Measurements from ENCODE around the gene DPP8. TPM values are rescaled to one million over a fixed set of nuclear protein-coding genes. Genes with fewer than 3 reads are reported as not detected.

DPP8 gene
- total RNA-seq, 4 donors from 2014 or later = 22.2 to 58.3 (median 33.5) TPM

DNA sequence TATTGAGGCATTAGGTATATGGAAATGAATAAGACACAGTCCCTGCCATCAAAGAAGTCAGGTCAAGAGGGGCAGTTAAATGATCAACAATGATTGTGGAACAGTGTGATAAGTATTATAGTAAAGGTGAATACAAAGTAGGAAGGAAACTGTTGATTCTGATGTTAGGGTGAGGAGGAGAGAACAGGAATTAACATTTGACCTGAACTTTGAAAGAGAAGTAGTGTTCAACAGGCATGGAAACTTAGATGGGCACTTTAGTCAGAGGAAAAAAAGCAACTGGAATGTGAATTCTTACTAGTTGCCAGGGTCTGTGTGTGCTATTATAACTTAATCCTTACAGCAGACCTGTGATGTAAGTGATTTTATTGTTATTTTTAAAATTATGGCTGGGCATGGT is 30.4 kb upstream of the DPP8 start:
- Histone ChIP-seq H3K4me3 (no peak overlapping the region), H3K36me3 (no peaks in the 10 kb centered on the region), H3K4me1 (no peaks in the 10 kb centered on the region), H3K9me3 (no peaks in the 10 kb centered on the region), H3K27me3 (no peaks in the 10 kb centered on the region), H3K27ac (no peak overlapping the region)
- DNase-seq (ENCODE audit: low spot score in 2 of 2) = no peak
- no peak for TF ChIP-seq EP300 (IDR thresholded peaks at IDR 0.05)
- no peak for TF ChIP-seq CTCF (IDR thresholded peaks at IDR 0.05)
- no peak for TF ChIP-seq POLR2A (IDR thresholded peaks at IDR 0.05)
- TF ChIP-seq POLR2AphosphoS5 (IDR thresholded peaks at IDR 0.05) = no peak

DNA sequence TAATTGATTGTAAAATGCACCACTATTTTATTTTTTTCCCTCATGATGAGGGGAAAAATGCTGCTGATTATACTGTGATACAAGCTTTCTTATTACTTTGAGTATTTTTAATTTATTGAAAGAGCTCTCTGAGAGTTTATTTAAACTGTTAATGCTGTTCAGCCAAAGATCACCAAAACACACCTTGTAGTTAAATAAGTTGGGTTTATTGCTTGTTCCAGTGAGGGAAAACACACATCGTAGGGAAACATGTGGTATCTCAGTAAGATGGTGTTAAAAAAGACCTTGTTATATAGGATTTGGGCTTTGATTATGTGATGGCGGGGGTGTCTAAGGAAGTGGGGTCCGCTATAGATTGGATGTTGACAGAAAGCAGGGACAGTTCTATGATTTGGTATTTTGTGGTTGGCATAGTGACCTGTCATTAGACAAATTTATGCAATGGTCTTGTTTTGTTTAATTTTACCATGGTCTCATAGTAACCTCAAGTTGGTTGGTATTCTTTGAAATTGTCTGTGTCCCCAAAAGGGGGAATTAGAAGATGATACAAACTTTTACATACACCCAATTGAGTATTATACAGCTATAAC is 23.8 kb upstream of the DPP8 start:
- H3K9me3 ChIP-seq = no peaks in the 10 kb centered on the region
- no peak overlapping the region for H3K4me3 ChIP-seq
- 96% methylated on average over 3 of the region's 3 CpGs for WGBS
- H3K27me3 ChIP-seq = no peaks in the 10 kb centered on the region
- no peak for DNase-seq (ENCODE audit: low spot score in 2 of 2)
- TF ChIP-seq EP300 (IDR thresholded peaks at IDR 0.05) (no peak), CTCF (IDR thresholded peaks at IDR 0.05) (no peak), POLR2A (IDR thresholded peaks at IDR 0.05) (no peak), POLR2AphosphoS5 (IDR thresholded peaks at IDR 0.05) (no peak)
- H3K36me3 ChIP-seq = no peaks in the 10 kb centered on the region
- no peaks in the 10 kb centered on the region for H3K4me1 ChIP-seq
- no peak overlapping the region for H3K27ac ChIP-seq

DNA sequence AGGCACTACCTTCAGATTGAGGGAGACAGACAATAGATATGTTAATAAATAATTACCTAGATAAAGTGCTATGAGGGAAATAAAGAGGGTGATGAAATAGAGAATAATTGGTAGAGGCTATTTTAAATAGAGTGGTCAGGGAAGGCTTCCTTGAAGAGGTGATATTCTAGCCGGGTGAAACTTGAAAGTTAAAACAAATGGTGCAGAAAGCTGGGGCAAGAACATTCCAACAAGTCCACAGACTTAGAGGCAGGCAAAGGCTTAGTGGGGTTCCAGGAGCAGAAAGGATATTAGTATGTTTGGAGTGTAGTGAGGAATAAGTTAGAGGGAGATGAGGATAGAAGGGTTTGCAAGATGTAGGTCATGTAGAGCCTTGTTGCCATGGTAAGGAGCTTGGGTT is 22.8 kb upstream of the DPP8 start:
- Histone ChIP-seq H3K9me3 (no peaks in the 10 kb centered on the region), H3K4me1 (no peaks in the 10 kb centered on the region), H3K36me3 (no peaks in the 10 kb centered on the region), H3K27me3 (no peaks in the 10 kb centered on the region), H3K27ac (no peak overlapping the region), H3K4me3 (no peak overlapping the region)
- no peak for DNase-seq (ENCODE audit: low spot score in 2 of 2)
- TF ChIP-seq CTCF (IDR thresholded peaks at IDR 0.05) (no peak), POLR2A (IDR thresholded peaks at IDR 0.05) (no peak), EP300 (IDR thresholded peaks at IDR 0.05) (no peak), POLR2AphosphoS5 (IDR thresholded peaks at IDR 0.05) (no peak)
- WGBS = 88% methylated on average over 1 of the region's 1 CpG

GRCh38 chr15:65535192-65535591 is 17.7 kb upstream of the DPP8 start:
- Histone ChIP-seq H3K9me3 (no peaks in the 10 kb centered on the region), H3K27me3 (no peaks in the 10 kb centered on the region), H3K4me3 (no peak overlapping the region), H3K27ac (no peak overlapping the region), H3K36me3 (no peaks in the 10 kb centered on the region), H3K4me1 (peaks cover 28% of the 10 kb centered on the region)
- no peak for DNase-seq (ENCODE audit: low spot score in 2 of 2)
- TF ChIP-seq POLR2AphosphoS5 (IDR thresholded peaks at IDR 0.05) (no peak), CTCF (IDR thresholded peaks at IDR 0.05) (no peak), EP300 (IDR thresholded peaks at IDR 0.05) (no peak), POLR2A (IDR thresholded peaks at IDR 0.05) (no peak)
- WGBS = 78% methylated on average over 4 of the region's 4 CpGs

DNA sequence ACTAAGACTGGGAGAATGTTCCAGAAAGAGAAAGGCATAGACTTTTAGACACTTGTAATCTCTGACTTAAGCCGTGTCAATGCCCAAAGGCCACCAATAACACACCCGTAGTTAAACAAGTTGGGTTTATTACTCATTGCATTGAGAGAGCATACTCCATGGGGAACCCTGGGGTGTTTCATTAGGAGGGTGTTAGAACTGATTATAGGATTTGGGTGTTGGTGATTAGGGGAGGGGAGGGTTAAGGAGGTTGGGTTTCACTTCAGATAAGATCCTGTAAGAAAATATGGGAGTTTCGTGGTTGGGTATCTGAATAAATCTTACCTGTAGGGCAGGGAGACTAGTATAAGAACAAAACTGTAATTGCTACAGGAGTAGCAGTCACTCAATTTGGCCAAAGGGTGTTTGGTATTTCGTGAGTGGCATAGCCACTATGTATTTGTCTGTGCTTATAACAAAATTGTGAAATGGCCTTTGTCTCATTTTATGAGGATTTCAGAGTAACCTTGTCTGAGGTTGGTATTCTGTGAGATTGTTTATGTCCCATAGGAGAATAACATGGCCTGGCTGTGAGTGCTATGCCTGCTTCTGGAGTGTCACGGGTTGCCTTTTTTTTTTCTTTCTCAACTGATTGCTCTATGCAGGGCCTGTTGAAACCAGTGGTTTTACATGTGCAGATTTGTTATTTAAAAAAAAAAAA is 15.7 kb upstream of the DPP8 start:
- DNase-seq (ENCODE audit: low spot score in 2 of 2) = no peak
- Histone ChIP-seq H3K4me1 (peaks cover 35% of the 10 kb centered on the region), H3K27me3 (no peaks in the 10 kb centered on the region), H3K4me3 (no peak overlapping the region), H3K9me3 (no peaks in the 10 kb centered on the region), H3K36me3 (no peaks in the 10 kb centered on the region), H3K27ac (peak overlapping the region; percentile 70)
- 44% methylated on average over 5 of the region's 5 CpGs for WGBS
- no peak for TF ChIP-seq POLR2AphosphoS5 (IDR thresholded peaks at IDR 0.05)
- no peak for TF ChIP-seq CTCF (IDR thresholded peaks at IDR 0.05)
- TF ChIP-seq EP300 (IDR thresholded peaks at IDR 0.05) = no peak
- TF ChIP-seq POLR2A (IDR thresholded peaks at IDR 0.05) = no peak

Data from suprapubic skin (tissue), 4 donors.